D721Med (cell line): ENCODE data around the gene PAGE1.

Experiments
- DNase-seq: peaks from one replicate; pipeline ENCODE4 v3.0.0; 2011; ENCODE audit warnings: low spot score; ENCODE audit not compliant: insufficient read length
- FAIRE-seq: peaks from 2 replicates; lab custom pipeline; 2011; peaks lifted over from hg19 to GRCh38; lab: Jason Lieb, UNC
- TF ChIP-seq, protein P1 (sequence below): IDR thresholded peaks from 2 replicates; pipeline ENCODE4 v1.5.1; 2012; ENCODE audit warnings: mild to moderate bottlenecking, control low read depth; ENCODE audit not compliant: insufficient read depth; ENCODE audit errors: missing control alignments

PAGE1 gene

DNA sequence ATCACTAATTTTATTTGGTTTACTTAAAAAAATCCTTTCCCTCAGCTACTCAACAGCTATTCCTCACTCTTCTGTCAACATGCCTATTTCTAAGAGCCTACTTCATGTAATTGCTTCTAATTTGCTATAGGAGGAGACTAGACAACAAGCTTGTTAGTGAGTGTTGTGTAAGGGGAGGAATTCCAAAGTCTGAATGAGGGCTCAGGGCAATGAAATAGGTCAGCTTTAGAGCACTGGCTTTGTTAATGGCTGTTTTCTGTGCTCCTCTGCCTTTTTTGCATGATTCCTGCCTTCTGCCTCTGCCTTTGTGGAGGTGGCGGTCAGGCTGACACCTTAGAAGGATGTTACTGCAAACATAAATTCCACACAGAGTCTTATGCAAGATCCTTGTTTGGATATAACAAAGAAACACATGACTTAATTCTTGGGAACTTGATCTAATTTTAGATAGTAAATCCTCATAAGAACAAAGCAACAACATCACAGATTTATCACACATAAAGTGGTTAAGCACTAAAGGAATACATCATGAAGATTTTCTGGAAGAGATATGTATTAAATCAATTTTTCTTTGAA is 15.0 kb upstream of the PAGE1 start:
- FAIRE-seq (no peak), DNase-seq (no peak)
- TF ChIP-seq, protein P1, sequence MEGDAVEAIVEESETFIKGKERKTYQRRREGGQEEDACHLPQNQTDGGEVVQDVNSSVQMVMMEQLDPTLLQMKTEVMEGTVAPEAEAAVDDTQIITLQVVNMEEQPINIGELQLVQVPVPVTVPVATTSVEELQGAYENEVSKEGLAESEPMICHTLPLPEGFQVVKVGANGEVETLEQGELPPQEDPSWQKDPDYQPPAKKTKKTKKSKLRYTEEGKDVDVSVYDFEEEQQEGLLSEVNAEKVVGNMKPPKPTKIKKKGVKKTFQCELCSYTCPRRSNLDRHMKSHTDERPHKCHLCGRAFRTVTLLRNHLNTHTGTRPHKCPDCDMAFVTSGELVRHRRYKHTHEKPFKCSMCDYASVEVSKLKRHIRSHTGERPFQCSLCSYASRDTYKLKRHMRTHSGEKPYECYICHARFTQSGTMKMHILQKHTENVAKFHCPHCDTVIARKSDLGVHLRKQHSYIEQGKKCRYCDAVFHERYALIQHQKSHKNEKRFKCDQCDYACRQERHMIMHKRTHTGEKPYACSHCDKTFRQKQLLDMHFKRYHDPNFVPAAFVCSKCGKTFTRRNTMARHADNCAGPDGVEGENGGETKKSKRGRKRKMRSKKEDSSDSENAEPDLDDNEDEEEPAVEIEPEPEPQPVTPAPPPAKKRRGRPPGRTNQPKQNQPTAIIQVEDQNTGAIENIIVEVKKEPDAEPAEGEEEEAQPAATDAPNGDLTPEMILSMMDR = no peak

DNA sequence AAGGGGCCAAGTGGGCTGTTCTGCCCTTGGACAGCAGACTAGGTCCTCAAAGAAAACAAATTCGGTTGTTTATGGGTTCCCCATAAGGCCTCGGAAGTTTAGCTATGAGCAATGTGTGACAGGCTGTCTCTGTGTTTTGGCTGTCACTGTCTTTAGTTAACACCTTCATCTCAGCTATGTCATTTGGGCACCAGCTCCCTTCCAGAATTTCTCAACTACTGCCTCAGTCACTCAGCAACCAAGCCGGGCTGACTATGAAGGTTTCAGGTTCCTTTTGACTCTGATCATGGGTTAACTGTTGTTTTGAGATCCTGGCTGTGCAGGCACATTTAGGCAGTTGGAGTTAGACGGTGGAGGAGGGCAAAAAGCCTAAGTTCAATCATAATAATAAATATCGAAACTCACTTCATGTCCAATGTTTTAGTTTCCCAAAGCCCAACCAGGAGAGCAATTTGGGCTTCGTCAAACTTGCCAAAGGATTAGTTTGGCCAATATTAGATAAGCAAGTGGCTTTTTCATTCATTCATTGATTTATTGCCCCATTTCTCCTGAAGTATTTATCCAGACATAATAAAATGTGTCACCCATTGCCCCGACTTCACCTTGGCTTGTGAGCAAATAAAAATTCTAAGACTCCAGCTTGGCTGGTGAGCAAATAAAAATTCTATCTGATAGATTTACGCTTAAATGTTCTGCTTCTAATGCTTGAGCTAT is 9.1 kb upstream of the PAGE1 start:
- FAIRE-seq = no peak
- TF ChIP-seq, protein P1 = no peak

DNA sequence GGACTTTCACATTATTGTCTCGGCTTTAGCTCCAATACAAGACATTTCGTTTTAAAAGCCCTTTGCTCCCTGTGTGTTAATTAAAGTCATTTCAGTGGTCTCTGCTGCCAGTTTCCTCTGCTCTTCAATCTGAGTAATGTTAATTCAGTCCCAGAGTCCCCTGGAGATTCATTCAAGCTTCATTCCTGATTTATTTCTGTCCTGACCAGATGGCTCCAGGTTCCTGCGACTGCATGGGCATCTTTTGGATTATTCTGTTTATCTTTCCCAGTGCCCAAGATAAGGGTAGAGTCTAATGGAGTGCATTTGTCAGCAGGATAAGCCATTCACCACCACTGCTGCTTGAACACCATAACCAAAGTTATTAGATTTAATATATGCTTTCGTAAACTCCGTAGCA is 6.1 kb upstream of the PAGE1 start:
- TF ChIP-seq, protein P1 = no peak
- FAIRE-seq (no peak), DNase-seq (no peak)

More for the DNA sequence above, 9.1 kb upstream of the PAGE1 start:
- DNase-seq = no peak

DNA sequence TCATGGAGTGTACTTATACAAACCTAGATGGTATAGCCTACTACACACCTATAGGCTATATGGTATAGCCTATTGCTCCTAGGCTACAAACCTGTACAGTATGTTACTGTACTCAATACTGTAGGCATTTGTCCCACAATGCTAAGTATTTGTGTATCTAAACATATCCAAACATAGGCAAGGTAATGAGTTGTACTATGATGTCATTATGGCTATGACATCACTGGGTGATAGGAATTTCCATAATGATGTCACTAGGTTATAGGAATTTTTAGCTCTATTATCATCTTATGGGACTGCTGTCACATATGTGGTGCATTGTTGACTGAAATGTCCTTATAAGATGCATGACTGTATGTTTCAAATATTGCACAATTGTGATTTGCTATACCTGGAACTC is 5.5 kb upstream of the PAGE1 start:
- TF ChIP-seq, protein P1 = no peak
- no peak for DNase-seq
- no peak for FAIRE-seq

DNA sequence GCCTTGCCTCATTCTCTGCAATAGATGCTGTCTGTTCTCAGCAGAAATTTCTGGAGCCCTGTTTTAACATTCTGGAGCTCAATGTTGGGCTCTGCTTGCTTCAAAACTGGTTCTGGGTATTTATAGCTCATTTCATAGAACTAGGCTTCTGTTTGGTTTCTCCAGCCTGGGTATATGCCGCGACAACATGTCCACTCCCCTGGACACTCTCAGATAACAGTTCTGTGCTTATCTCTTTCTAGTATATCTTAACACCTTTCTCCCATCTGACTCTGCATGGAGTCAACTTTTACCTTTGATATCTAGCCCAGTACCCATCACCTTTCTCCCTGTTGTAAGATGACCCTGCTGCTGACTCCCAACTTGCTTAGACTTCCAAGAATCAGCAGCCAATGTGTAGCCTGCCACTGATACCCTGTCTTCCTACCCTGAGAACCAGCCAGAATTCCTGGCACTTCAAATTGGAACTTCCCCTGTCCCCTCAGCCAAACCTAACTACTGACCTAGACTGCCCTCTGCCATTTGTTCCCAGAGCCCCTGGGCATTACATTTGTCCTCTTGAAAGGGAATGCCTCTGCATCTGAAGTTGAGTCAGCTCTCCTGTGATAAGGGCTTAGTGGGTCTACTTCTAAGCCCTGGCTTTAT is 20.6 kb downstream of the PAGE1 start:
- FAIRE-seq = no peak
- DNase-seq = no peak
- TF ChIP-seq, protein P1 = no peak

DNA sequence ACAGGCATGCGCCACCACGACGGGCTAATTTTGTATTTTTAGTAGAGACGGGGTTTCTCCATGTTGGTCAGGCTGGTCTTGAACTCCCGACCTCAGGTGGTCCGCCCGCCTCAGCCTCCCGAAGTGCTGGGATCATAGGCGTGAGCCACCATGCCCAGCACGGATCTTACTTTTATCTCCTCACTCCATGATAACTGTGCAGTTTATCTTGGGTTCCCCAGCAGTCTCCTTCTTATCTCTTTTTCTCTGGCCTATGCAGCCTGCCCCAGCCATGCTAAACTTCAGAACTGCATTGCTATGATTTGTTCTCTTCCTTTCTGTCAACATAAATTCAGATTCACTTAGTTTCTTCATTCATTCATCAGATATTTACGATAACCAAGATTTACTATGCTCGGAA is 22.4 kb downstream of the PAGE1 start:
- no peak for FAIRE-seq
- no peak for DNase-seq
- TF ChIP-seq, protein P1 = no peak

DNA sequence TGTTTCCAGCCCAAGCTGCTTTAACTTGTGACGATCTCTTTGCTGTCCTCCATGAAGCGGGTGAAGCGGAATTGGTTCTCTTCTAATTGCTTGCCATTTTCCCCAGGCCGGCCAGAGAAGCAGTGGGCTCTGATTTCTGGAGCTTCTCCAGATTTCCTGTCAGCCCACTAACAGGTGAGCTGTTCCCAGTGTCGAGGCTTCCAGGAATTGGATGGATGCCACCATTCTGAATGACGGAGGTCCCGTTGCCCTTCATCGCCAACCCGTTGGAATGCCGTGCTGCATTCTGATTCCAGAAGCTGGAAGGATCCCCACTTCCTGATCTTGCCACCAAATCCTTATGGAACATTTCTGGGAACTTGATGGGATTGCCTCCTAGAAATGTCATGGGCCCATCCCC is 31.0 kb downstream of the PAGE1 start:
- TF ChIP-seq, protein P1 = no peak
- DNase-seq = no peak
- FAIRE-seq = no peak
